NAMALWA (cell line): ENCODE data around the gene DISP2.

Experiments
- DNase-seq: peaks from one replicate; pipeline ENCODE4 v3.0.0-alpha.2; 2015; ENCODE audit warnings: low spot score

DISP2 gene

GRCh38 chr15:40325700-40326099 is 32.3 kb upstream of the DISP2 start:
- DNase-seq, result no peak

GRCh38 chr15:40327457-40327856 is 30.6 kb upstream of the DISP2 start:
- no peak for DNase-seq

DNA sequence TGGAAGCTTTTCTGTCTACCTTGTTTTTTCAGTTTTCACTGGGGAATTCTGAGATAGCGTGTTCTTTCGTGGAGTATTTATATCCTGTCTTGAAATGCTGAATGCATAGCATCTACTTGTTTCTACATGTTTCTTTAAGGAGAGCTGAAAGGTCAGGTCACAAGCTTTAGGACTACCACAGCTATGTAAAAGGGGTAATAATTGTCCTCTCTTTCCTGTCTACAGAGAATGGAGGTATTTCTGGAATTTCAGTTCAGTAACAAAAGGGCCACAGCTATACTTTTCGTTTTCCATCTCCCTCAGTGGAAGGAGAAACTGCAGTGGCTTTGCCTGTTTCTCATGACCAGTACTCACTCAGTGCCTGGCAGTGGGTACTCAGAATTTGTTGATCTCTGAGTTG is 29.8 kb upstream of the DISP2 start:
- no peak for DNase-seq

DNA sequence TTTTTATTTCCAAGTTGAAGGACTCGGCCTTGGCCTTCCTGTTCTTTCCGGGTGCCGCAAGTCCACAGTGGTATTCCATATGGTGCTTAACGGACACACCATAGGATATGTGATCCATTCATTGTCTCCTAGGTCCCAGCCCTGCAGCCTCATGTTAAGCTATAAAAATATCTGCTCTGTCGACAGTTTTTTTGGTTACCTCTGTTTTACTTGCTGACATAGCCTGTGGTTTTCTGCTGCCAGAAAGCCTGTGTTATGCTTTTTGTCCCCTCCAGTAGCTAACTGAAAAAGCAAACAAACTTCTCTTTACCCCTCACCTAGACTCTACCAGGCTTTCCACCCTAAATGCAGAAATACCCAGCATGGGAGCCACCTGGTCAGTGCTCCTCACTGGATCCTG is 29.3 kb upstream of the DISP2 start:
- no peak for DNase-seq

DNA sequence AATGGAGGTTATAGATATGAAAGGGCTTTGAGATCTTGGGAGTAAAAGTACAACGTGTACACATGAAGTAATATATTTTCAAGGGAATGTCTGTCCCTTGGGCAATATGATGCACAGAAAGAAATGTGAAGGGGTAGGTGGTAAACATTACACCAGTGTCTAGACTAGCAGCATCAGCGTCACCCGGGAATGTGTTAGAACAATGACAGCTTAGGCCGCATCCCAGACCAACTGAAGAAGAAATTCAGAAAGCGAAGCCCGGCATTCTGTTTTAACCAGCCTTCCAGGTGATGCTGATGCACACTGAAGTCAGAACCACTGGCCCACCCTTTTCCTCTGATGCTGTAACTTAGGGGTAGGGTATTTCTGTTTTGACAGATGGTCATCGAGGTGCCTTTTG is 28.2 kb upstream of the DISP2 start:
- DNase-seq, result no peak

DNA sequence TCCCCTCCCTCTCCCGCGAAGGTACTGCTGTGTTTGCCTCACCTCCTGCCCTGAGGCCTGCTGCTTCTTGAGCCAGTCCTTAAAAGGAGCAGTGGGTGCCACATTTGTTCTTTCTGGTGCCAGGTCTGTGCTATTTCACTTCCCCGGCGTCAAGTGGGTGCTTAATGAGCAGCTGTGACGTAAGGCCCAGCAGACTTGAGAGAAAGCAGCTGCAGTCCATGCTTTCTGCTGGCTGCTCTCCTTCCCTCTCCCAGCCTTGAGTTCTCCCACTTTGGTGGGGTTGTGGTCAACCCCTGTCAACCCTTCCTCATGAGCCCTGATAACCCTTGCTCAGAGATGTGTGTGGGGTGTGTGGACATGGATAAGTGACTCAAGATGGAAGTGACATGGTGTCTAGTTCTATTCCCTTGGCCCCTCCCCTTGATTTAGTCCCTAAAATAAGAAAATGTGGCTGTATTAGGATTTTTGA is 27.6 kb upstream of the DISP2 start:
- no peak for DNase-seq

DNA sequence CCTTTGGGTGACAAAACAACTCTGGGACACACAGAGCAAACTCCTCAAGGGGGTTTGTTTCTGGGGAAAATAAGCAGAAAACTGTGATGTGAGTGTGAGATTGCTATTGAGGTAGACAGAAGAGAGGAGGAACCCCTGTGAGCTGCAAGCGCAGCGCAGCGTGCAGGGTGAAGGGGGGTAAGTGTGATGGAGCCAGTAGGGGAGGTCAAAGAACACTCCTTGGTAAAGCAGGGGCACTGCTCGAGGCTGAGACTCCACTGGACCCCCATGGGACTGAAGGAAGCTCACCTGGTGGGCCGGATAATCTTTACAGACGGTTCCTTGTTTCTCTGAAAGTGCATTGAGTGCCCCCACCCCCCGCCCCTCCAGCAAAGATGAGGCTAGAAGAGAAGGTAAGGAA is 27.0 kb upstream of the DISP2 start:
- no peak for DNase-seq

DNA sequence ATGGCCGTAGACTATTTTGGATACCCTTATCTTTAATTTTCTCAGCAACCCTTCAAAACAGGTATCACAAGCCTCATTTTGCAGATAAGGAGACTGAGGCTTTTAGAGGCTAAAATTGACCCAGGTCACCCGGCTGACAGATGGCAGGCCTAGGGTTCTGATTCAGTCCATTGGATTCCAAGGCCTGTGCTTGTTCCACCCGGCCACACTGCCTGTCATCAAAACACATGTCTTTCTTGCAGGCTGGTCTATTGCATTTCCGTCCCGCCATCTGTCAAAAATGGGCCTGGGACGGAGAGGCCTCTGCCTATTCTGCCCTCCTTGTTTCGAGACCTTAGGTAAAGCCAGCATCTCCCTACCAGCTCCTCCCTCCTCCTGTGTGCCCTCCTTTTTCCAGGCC is 26.4 kb upstream of the DISP2 start:
- no peak for DNase-seq

- DNase-seq, result no peak
These were observed 25.8 kb upstream of the DISP2 start for GRCh38 chr15:40332113-40332781.

DNA sequence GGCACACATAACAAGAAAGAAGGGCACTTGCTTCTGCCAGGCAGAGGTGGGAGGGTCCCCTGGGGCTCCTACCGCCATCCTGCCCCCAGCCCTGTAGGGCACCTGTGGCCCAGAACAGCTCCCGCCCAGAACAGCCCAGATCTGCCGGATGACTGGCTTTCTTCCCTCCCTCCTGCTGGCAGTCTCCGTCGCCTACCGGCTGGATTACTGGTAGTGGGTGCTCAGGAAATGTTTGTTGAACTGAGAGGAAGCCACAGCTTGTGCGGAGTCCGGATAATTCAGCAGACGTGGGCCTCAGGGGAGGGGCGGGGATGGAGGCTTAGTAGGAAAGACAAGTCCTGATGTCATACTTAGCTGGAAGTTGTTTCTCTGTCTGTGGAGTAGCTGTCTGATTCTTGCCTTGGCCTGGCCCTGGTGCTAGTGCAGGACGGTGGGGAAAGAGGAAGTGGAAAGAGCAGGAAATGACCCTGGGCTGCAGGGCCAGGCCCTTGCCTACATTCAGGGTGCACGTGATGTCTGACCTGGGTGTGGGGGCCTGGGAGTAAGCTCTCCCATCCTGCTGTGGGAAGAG is 24.0 kb upstream of the DISP2 start:
- DNase-seq, result peak; percentile 35

- DNase-seq, result no peak
These were observed 23.5 kb upstream of the DISP2 start for GRCh38 chr15:40334541-40334940.

GRCh38 chr15:40334941-40335795 is 22.9 kb upstream of the DISP2 start:
- no peak for DNase-seq

DNA sequence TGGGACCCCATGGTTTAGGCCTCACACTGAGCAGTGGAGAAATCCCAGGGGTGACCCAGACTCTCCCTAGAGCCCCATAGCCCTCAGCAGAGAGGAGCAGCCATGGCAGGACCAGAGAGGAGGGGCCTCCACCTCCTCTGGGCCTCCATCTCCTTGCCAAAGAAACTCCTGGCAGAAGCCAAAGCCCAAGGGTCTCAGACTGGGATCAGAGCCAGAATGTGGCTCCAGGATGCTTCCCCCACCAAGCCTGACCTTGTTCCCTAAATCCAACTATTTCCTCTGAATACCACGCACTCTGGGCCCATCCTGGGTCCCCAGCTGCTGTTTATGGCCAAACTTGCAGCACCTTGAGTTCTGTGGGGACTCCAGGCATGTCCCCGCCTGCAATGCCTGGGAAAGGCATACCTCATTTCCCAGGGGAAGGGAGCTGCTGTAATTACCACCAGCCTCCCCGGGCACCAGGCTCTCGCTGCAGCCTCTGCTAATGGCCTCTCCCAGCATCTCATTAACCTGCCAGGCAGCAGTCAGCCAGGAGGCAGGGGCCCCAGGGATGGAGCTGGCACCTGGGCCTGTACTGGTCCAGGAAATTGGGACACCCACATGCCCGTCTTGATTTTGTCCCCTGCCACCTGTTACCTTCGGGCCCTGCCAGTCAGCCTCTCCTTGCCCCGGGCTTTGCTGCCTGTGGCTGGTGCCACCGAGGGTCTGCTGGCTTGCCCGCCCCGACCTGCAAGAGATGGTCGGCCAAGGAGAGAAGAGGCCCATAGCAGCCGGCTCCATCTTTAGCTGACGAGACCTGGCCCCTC is 21.9 kb upstream of the DISP2 start:
- DNase-seq, result no peak

DNA sequence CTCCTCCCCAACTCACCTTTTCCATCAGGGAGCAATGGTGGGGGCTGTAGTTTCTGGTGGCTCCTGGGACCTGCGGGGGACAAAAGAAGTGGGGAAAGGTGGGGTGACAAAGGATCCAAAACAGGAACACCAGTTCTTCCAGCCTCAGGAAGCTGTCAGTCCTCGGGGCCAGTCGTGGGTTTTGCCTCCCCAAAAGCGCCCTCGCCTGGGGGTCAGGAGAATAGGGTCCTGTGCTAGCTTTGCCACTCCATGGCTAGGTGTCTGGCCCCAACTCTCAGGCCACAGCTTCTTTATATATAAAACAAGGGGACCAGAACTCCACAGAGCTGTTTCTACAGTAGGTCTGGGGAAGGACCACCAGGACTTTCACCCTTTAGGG is 21.3 kb upstream of the DISP2 start:
- peak; percentile 48 for DNase-seq

GRCh38 chr15:40337597-40337996 is 20.4 kb upstream of the DISP2 start:
- DNase-seq, result no peak

DNA sequence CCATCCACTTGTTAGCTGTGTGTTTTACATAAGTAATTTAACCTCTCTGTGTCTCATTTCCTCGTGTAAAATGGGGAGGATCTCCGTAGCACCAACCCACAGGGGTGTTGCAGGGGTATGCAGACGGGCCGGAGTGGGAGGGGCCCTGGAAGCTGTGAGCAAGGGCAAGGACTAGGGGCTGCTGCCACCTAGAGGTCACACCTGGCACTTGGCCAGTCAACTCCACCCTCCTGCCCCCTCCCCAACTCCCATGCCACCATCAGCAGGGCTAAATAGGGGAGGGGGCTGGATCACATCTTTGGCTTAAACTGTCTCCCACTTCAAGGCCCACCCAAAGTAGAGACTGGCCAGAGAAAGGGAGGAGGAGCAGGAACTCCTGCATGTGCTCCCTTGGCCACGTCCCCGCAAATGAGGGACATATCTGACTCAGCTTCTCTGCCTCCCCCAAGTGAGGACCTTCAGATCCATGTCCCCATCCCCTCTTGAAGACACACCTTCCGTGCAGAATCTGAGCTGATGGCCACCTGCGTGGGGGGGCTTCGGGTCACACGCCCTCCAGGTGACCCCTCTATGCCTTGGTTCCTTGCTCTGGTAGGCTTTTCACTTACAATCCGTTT is 19.9 kb upstream of the DISP2 start:
- peak; percentile 89 for DNase-seq

DNA sequence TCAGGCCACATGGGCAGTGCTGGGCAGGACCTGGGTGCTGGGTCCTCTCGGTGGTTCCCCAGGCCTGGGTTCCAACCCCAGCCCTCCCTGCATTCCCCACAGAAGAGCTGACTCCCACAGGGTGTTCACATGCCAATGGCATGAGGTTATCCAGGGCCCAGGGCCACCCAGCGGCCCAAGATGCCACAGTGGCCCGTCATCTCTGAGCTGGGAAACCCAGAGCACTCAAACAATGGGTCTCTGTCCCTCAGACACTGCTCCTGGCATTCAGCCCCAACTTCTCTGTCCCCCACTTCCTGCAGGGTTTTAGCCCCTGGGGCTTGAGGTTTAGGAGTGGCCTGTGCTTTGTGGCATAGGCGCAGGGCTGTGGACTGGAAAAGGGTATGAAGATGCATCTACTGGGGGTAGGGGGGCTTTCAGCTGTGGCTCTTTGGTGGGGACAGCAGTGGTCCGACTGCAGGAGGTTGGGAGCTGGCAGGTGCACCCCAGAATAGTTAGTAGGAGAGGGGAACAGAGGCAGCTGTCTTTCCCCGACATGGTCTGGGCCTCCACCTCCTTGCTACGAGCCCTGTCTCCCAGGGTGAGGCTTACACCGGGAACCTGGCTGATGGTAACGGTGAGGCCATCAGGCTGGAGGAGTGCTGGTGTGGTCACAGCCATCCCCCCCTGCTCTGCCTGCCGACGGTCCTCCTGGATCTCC is 18.9 kb upstream of the DISP2 start:
- DNase-seq, result no peak

GRCh38 chr15:40339621-40339945 is 18.4 kb upstream of the DISP2 start:
- no peak for DNase-seq

- DNase-seq, result no peak
These were observed 17.8 kb upstream of the DISP2 start for GRCh38 chr15:40340038-40340739.

DNA sequence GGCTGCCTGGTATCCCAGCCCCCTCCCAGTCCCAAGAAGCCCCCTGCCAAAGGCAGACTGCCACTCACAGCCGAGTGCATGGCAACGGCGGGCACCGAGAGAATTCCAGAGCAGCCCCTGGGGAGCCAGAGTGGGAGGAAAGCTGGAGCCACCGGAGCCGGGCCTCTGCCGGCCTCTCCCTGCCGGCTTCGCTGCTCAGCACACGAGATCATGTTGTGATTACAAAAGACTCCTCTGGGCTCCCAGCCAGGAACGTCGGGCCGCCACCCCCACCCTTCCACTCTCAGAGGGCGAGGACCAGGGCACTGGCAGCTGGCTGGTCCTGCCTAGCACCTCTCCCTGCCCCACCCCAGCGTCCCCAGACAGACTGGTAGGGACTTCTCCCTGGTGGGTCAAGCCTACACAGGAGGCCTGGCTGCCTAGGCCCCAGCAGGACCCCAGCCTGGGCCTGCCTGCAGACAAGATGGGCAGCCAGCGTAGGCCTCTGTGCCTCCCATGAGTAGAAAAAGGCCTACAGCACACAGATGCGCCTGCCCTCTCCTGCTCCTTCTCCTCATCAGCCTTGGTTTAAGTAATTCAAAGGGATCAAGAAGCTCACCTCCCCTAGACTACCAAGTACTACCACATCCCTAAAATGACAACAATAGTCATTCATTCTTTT is 17.1 kb upstream of the DISP2 start, which contains the start of gene CCDC9B:
TSS of gene CCDC9B (minus strand) at position 200 of the 661 bp plus-strand sequence. CDS start at position 80, 120 bp downstream.
- DNase-seq, result no peak
